Keratinocyte (primary cell): ENCODE results near the gene CREB3L1. TPM values are rescaled to one million over a fixed set of nuclear protein-coding genes. Genes with fewer than 3 reads are reported as not detected.

Source experiments
- DNase-seq: peaks from one replicate; pipeline ENCODE4 v3.0.0-alpha.2; 2011; ENCODE audit warnings: low read depth, missing footprints, low spot score
- FAIRE-seq: peaks from 2 replicates; lab custom pipeline; 2011; peaks lifted over from hg19 to GRCh38; lab: Jason Lieb, UNC
- H2AFZ ChIP-seq: 2 replicates; pipeline ENCODE4 v1.6.0; 2012; ENCODE audit warnings: low read length, control low read depth, inconsistent platforms; ENCODE audit not compliant: control insufficient read depth
- H3K27ac ChIP-seq: 2 replicates; pipeline ENCODE4 v1.5.1; 2011; ENCODE audit warnings: low read length; ENCODE audit not compliant: control insufficient read depth, insufficient read depth
- H3K27me3 ChIP-seq: 3 replicates; pipeline ENCODE4 v1.6.0; 2011; ENCODE audit warnings: low read length; ENCODE audit not compliant: control insufficient read depth, insufficient read depth; ENCODE audit errors: extremely low read depth
- H3K36me3 ChIP-seq, 2 experiments: 2 replicates in 1 of 2; 3 replicates in 1 of 2; pipeline ENCODE4 v1.5.1; 2011; ENCODE audit warnings: low read length in 2 of 2, mild to moderate bottlenecking in 1 of 2; ENCODE audit not compliant: control insufficient read depth in 2 of 2, insufficient read depth in 2 of 2; ENCODE audit errors: extremely low read depth in 1 of 2
- H3K4me1 ChIP-seq: 3 replicates; pipeline ENCODE4 v1.5.1; 2011; ENCODE audit warnings: low read length; ENCODE audit not compliant: control insufficient read depth, insufficient read depth; ENCODE audit errors: extremely low read depth
- H3K4me2 ChIP-seq: 3 replicates; pipeline ENCODE4 v1.6.0; 2011; ENCODE audit warnings: low read depth, low read length; ENCODE audit not compliant: control insufficient read depth, insufficient read depth; ENCODE audit errors: extremely low read depth
- H3K4me3 ChIP-seq, 3 experiments: fragments of 200-600 bp in 1 of 3; sonication (generic) in 1 of 3; 2 replicates in 2 of 3; 3 replicates in 1 of 3; pipeline ENCODE4 v1.5.1; 2011 to 2016; ENCODE audit warnings: low read length in 3 of 3, mild to moderate bottlenecking in 3 of 3, control low read depth in 2 of 3, inconsistent platforms in 1 of 3, low read depth in 1 of 3, mixed read lengths in 1 of 3, mixed run types in 1 of 3, moderate library complexity in 1 of 3; ENCODE audit not compliant: control insufficient read depth in 2 of 3, insufficient read depth in 2 of 3; ENCODE audit errors: extremely low read depth in 1 of 3
- H3K79me2 ChIP-seq: 2 replicates; pipeline ENCODE4 v1.6.0; 2012; ENCODE audit warnings: low read length; ENCODE audit not compliant: control insufficient read depth, insufficient read depth
- H3K9ac ChIP-seq: 3 replicates; pipeline ENCODE4 v1.6.0; 2011; ENCODE audit warnings: low read length; ENCODE audit not compliant: control insufficient read depth, insufficient read depth; ENCODE audit errors: extremely low read depth
- H3K9me1 ChIP-seq: 3 replicates; pipeline ENCODE4 v1.6.0; 2011; ENCODE audit warnings: low read length; ENCODE audit not compliant: control insufficient read depth, insufficient read depth; ENCODE audit errors: extremely low read depth
- H3K9me3 ChIP-seq: 2 replicates; pipeline ENCODE4 v1.5.1; 2012; ENCODE audit warnings: low read depth, low read length; ENCODE audit not compliant: control insufficient read depth
- H4K20me1 ChIP-seq: 3 replicates; pipeline ENCODE4 v1.6.0; 2011; ENCODE audit warnings: low read length; ENCODE audit not compliant: control insufficient read depth, insufficient read depth; ENCODE audit errors: extremely low read depth
- CTCF ChIP-seq, 3 experiments: IDR thresholded peaks in 1 of 3; conservative IDR thresholded peaks in 1 of 3; optimal IDR thresholded peaks in 1 of 3; 2 replicates in 2 of 3; 3 replicates in 1 of 3; pipeline versions ENCODE3 to v1.5.1; 2011; ENCODE audit warnings: low read length in 3 of 3, mild to moderate bottlenecking in 3 of 3, moderate library complexity in 2 of 3, control low read depth in 1 of 3, inconsistent platforms in 1 of 3; ENCODE audit not compliant: insufficient read depth in 2 of 3; ENCODE audit errors: extremely low read depth in 1 of 3
- EZH2 ChIP-seq: IDR thresholded peaks from one replicate; pipeline ENCODE4 v1.6.1; 2012; ENCODE audit warnings: inconsistent platforms, mild to moderate bottlenecking, low read length, moderate library complexity
- dilution Hi-C: fragments of 300-500 bp; cut with MboI; formaldehyde crosslinking; loops from one replicate; pipeline ENCODE4 v1.7.0; 2020; ENCODE audit warnings: low sequenced_read_pairs; ENCODE audit not compliant: extremely low pct_ligation_motif_present
- polyA plus RNA-seq, 5 experiments: library from polyadenylated mRNA; depleted of rRNA in 3 of 5; stranded (reverse) in 3 of 5; stranded (forward) in 1 of 5; unstranded in 1 of 5; fragments of >200 nt; gene quantifications; 1 replicate in 1 of 5; 2 replicates in 3 of 5; 3 replicates in 1 of 5; pipeline versions ENCODE4 v1.2.1 to v1.2.3, GENCODE V29; 2011 to 2012; ENCODE audit warnings: missing spikeins in 2 of 5, low read depth in 1 of 5, low replicate concordance in 1 of 5

CREB3L1 gene
- polyA plus RNA-seq, 1 donor (not counting 4 experiments of a cell fraction or from before 2014, with no cell fraction given): not detected

- Histone ChIP-seq H3K36me3 (no peaks in the 10 kb centered on the region), H3K4me1 (peaks cover 12% of the 10 kb centered on the region), H3K27ac (no peak overlapping the region), H3K9me1 (no peaks in the 10 kb centered on the region), H4K20me1 (no peaks in the 10 kb centered on the region), H2AFZ (no peak overlapping the region), H3K4me2 (no peak overlapping the region), H3K9me3 (no peaks in the 10 kb centered on the region), H3K4me3 (no peak overlapping the region), H3K79me2 (no peaks in the 10 kb centered on the region), H3K9ac (no peak overlapping the region), H3K27me3 (peaks cover 33% of the 10 kb centered on the region)
- DNase-seq (no peak), FAIRE-seq (no peak)
- dilution Hi-C loops: no loop called here
- TF ChIP-seq CTCF (optimal IDR thresholded peaks at IDR 0.05 in 1 of 3, IDR thresholded peaks at IDR 0.05 in 1 of 3, conservative IDR thresholded peaks at IDR 0.05 in 1 of 3; ENCODE audit: extremely low read depth in 1 of 3, insufficient read depth in 2 of 3, low read length in 3 of 3): no peak
- TF ChIP-seq EZH2: no peak
These were observed 58.6 kb downstream of the CREB3L1 start for GRCh38 chr11:46335890-46336562.

GRCh38 chr11:46336563-46337180, 59.2 kb downstream of the CREB3L1 start:
- Histone ChIP-seq H3K27me3 (peaks cover 26% of the 10 kb centered on the region), H3K27ac (no peak overlapping the region), H2AFZ (no peak overlapping the region), H3K36me3 (no peaks in the 10 kb centered on the region), H3K9ac (no peak overlapping the region), H3K4me2 (no peak overlapping the region), H4K20me1 (no peaks in the 10 kb centered on the region), H3K4me1 (peaks cover 12% of the 10 kb centered on the region), H3K4me3 (no peak overlapping the region), H3K9me3 (no peaks in the 10 kb centered on the region), H3K9me1 (no peaks in the 10 kb centered on the region), H3K79me2 (no peaks in the 10 kb centered on the region)
- DNase-seq: no peak
- TF ChIP-seq EZH2: no peak
- no peak for TF ChIP-seq CTCF (optimal IDR thresholded peaks at IDR 0.05 in 1 of 3, IDR thresholded peaks at IDR 0.05 in 1 of 3, conservative IDR thresholded peaks at IDR 0.05 in 1 of 3; ENCODE audit: extremely low read depth in 1 of 3, insufficient read depth in 2 of 3, low read length in 3 of 3)
- FAIRE-seq: no peak
- dilution Hi-C loops: no loop called here
